ENCODE results near the gene PSME2. TPM values are rescaled to one million over a fixed set of nuclear protein-coding genes. Genes with fewer than 3 reads are reported as not detected.
A peak's percentile ranks its signal among the peaks of the same experiment; 100 is the strongest.

PSME2 gene
- total RNA-seq, 1 experiment from 2014 or later: 153 TPM

- peak overlapping the region; percentile 69 for H3K4me3 ChIP-seq
- H4K20me1 ChIP-seq (ENCODE audit: insufficient read depth): no peaks in the 10 kb centered on the region
- peaks cover 12% of the 10 kb centered on the region; the same call in 1 of the 2 replicates for H3F3A ChIP-seq (ENCODE audit: insufficient read depth, low read depth)
- intact Hi-C loops (cut with micrococcal nuclease; ENCODE audit: unreplicated experiment): no loop called here
- H2AFZ ChIP-seq: no peak overlapping the region
- H3K9me2 ChIP-seq (ENCODE audit: insufficient read depth): no peaks in the 10 kb centered on the region
- BruUV-seq (replicated peaks): no TSS peak
- no peaks in the 10 kb centered on the region for H3K9me3 ChIP-seq (ENCODE audit: insufficient read depth, low read depth)
- CTCF ChIA-PET: interaction anchor here (0.7 kb wide), 1 partner anchor 21 kb away, joined by 3 read pairs; no protein-coding TSS in a partner anchor
- peak overlapping the region; percentile 97 for H3K4me2 ChIP-seq
- H3K79me2 ChIP-seq (ENCODE audit: low read depth): peaks cover 13% of the 10 kb centered on the region
- POLR2A ChIA-PET (ENCODE audit: unreplicated experiment): no interaction called here
- TF ChIP-seq EZH2 (IDR thresholded peaks at IDR 0.05; ENCODE audit: low read depth) (no peak), CTCF (conservative IDR thresholded peaks at IDR 0.05) (no peak)
- H3K36me3 ChIP-seq (ENCODE audit: low read depth): peaks cover 8% of the 10 kb centered on the region; the same call in 1 of the 2 replicates
- H3K27me3 ChIP-seq (ENCODE audit: insufficient read depth, low read depth): no peaks in the 10 kb centered on the region
- H3K4me1 ChIP-seq (replicated peaks; ENCODE audit: insufficient read depth): peaks cover 11% of the 10 kb centered on the region
- no peak overlapping the region for H3K27ac ChIP-seq
- DNase-seq: no peak
These were observed 30.1 kb downstream of the PSME2 start for GRCh38 chr14:24116128-24116814.

GRCh38 chr14:24115422-24116127 is 30.8 kb downstream of the PSME2 start:
- TF ChIP-seq CTCF (conservative IDR thresholded peaks at IDR 0.05): no peak
- no peak for TF ChIP-seq EZH2 (IDR thresholded peaks at IDR 0.05; ENCODE audit: low read depth)
- Histone ChIP-seq H3K27me3 (ENCODE audit: insufficient read depth, low read depth) (no peaks in the 10 kb centered on the region), H2AFZ (peak overlapping the region; percentile 83), H3K79me2 (ENCODE audit: low read depth) (peaks cover 13% of the 10 kb centered on the region), H3K9me3 (ENCODE audit: insufficient read depth, low read depth) (no peaks in the 10 kb centered on the region), H3K4me1 (replicated peaks; ENCODE audit: insufficient read depth) (peaks cover 15% of the 10 kb centered on the region), H4K20me1 (ENCODE audit: insufficient read depth) (no peaks in the 10 kb centered on the region), H3K27ac (no peak overlapping the region), H3K36me3 (ENCODE audit: low read depth) (peaks cover 8% of the 10 kb centered on the region; the same call in 1 of the 2 replicates), H3K4me3 (peak overlapping the region; percentile 69), H3K4me2 (peak overlapping the region; percentile 97), H3K9me2 (ENCODE audit: insufficient read depth) (no peaks in the 10 kb centered on the region), H3F3A (ENCODE audit: insufficient read depth, low read depth) (peaks cover 13% of the 10 kb centered on the region; the same call in 1 of the 2 replicates)
- intact Hi-C loops (cut with micrococcal nuclease; ENCODE audit: unreplicated experiment): no loop called here
- TSS peak; percentile 74 for BruUV-seq (replicated peaks)
- ChIA-PET POLR2A (ENCODE audit: unreplicated experiment) (interaction anchor here (0.5 to 1.5 kb wide), 8 partner anchors 17 to 98 kb away, joined by 3 to 26 read pairs (median 4); partner anchors contain the start of genes CHMP4A, EMC9, IRF9 and PCK2), CTCF (interaction anchor here (1.1 kb wide), 1 partner anchor 31 kb away, joined by 4 read pairs; the partner anchor contains the start of genes PSME2 and RNF31)
- no peak for DNase-seq
